BJ (cell line): ENCODE measurements around the gene CUL9. TPM values are rescaled to one million over a fixed set of nuclear protein-coding genes. Genes with fewer than 3 reads are reported as not detected.

ENCODE experiments used
- CTCF ChIA-PET: fragments of 350-600 bp; formaldehyde crosslinking; extraction: SDS; loops from one replicate; lab custom pipeline; 2021; ENCODE audit warnings: antibody characterized with exemption, inconsistent platforms; lab: Yijun Ruan, JAX
- POLR2A ChIA-PET: fragments of 300-600 bp; sonication (Branson Sonifier 250); formaldehyde crosslinking; extraction: SDS; loops from one replicate; lab custom pipeline; 2021; ENCODE audit warnings: antibody characterized with exemption; lab: Charles Lee
- DNase-seq: peaks from one replicate; pipeline ENCODE4 v3.0.0-alpha.2; 2011; ENCODE audit warnings: low read depth
- H3K27me3 ChIP-seq: 2 replicates; pipeline ENCODE4 v1.6.0; 2011; ENCODE audit warnings: low read length; ENCODE audit not compliant: control insufficient read depth, insufficient read depth
- H3K36me3 ChIP-seq: 2 replicates; pipeline ENCODE4 v1.5.1; 2011; ENCODE audit warnings: low read length; ENCODE audit not compliant: control insufficient read depth, insufficient read depth
- H3K4me3 ChIP-seq: 2 replicates; pipeline ENCODE4 v1.5.1; 2011; ENCODE audit warnings: low read depth, mild to moderate bottlenecking, control low read depth, low read length
- polyA plus RNA-seq: library from polyadenylated mRNA; depleted of rRNA; stranded (reverse); fragments of >200 nt; gene quantifications from 2 replicates; pipeline ENCODE4 v1.2.3, GENCODE V29; 2011
- TF ChIP-seq, protein P1 (sequence below): IDR thresholded peaks from 2 replicates; pipeline ENCODE4 v1.5.1; 2011; ENCODE audit warnings: low read depth, mild to moderate bottlenecking, control low read depth, inconsistent platforms, low read length, moderate library complexity; ENCODE audit not compliant: insufficient read depth

Gene CUL9
- polyA plus RNA-seq, 1 experiment = 12.4 TPM

DNA sequence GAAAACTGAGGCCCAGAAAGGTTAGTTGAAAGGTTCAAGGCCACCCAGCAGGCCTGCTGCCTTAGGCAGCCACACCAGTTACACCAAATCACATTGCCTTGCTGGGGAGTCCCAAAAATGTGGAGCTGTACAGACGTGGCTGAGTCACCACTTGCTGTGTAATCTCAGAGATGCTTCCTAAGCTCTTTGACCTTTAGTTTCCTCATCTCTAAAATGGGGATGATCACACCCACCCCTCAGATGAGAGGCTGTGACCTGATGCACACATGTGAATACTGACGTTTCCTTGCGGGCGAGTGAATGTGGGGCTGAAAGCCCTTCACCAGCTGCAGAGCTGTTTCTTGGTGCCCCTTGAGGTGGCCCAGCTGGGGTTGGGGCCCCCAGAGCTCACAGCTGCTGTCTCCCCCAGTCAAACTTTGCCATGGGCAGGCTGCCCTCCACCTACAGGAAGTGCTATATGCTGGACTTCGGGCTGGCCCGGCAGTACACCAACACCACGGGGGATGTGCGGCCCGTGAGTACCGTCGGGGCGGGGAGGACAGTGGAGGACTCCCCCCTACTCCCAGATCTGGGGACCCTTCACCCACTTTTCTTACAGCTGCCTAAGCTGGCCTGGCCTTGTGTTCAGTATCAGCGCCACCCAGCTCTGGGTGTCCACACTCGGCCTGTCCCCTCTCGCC is 72.3 kb downstream of the CUL9 start:
- TF ChIP-seq, protein P1, sequence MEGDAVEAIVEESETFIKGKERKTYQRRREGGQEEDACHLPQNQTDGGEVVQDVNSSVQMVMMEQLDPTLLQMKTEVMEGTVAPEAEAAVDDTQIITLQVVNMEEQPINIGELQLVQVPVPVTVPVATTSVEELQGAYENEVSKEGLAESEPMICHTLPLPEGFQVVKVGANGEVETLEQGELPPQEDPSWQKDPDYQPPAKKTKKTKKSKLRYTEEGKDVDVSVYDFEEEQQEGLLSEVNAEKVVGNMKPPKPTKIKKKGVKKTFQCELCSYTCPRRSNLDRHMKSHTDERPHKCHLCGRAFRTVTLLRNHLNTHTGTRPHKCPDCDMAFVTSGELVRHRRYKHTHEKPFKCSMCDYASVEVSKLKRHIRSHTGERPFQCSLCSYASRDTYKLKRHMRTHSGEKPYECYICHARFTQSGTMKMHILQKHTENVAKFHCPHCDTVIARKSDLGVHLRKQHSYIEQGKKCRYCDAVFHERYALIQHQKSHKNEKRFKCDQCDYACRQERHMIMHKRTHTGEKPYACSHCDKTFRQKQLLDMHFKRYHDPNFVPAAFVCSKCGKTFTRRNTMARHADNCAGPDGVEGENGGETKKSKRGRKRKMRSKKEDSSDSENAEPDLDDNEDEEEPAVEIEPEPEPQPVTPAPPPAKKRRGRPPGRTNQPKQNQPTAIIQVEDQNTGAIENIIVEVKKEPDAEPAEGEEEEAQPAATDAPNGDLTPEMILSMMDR = no peak
- Histone ChIP-seq H3K4me3 (no peak overlapping the region), H3K36me3 (no peaks in the 10 kb centered on the region), H3K27me3 (peaks cover 23% of the 10 kb centered on the region)
- no peak for DNase-seq
- POLR2A ChIA-PET = no interaction called here
- CTCF ChIA-PET = interaction anchor here (1.0 kb wide), 1 partner anchor 8 kb away, joined by 3 read pairs; no protein-coding TSS in a partner anchor

DNA sequence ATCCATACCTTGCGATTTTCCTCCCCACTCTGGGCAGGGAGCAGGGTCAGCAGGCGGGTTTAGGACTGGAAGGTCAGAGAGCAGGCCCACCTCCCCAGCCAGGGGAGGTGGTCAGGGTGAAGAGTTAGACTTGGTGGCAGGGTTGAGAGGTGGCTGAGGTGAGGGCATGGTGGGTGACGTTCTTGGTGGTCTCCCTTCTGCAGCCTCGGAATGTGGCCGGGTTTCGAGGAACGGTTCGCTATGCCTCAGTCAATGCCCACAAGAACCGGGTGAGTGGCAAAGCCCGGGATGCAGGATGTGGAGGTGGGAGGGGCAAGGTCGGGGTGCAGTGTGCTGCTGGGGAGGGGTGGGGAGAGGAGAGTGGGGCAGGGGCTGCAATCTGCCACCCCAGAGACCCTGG is 72.8 kb downstream of the CUL9 start:
- Histone ChIP-seq H3K4me3 (no peak overlapping the region), H3K27me3 (peaks cover 23% of the 10 kb centered on the region)

DNA sequence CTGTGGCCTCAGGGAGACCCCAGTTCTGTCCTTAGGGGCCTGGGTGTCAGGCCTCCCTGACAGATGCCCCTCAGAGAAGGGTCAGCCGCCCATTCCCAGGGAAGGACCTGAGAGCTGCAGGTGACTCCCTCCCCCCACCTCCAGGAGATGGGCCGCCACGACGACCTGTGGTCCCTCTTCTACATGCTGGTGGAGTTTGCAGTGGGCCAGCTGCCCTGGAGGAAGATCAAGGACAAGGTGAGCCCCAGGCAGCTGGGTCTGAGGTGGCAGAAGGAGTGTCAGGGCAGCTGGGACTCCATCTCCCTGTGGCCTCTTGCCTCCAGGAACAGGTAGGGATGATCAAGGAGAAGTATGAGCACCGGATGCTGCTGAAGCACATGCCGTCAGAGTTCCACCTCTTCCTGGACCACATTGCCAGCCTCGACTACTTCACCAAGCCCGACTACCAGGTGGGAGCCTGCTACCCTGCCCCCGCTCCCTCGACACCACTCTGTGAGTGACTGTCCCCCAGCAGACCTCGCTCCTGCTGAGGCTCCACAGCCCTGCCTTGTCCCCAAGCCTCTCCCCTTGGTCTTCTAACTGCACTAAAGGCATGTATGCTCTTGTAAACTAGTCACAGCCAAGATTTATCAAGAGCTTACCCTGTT is 73.5 kb downstream of the CUL9 start:
- TF ChIP-seq, protein P1 = no peak
- DNase-seq = no peak
- Histone ChIP-seq H3K27me3 (peaks cover 22% of the 10 kb centered on the region), H3K4me3 (no peak overlapping the region), H3K36me3 (no peaks in the 10 kb centered on the region)
- CTCF ChIA-PET = no interaction called here
- POLR2A ChIA-PET = no interaction called here

More for the DNA sequence above, 72.8 kb downstream of the CUL9 start:
- POLR2A ChIA-PET = no interaction called here
- H3K36me3 ChIP-seq = no peaks in the 10 kb centered on the region
- DNase-seq = no peak
- TF ChIP-seq, protein P1 = no peak
- CTCF ChIA-PET = interaction anchor here (1.0 kb wide), 1 partner anchor 8 kb away, joined by 3 read pairs; no protein-coding TSS in a partner anchor

DNA sequence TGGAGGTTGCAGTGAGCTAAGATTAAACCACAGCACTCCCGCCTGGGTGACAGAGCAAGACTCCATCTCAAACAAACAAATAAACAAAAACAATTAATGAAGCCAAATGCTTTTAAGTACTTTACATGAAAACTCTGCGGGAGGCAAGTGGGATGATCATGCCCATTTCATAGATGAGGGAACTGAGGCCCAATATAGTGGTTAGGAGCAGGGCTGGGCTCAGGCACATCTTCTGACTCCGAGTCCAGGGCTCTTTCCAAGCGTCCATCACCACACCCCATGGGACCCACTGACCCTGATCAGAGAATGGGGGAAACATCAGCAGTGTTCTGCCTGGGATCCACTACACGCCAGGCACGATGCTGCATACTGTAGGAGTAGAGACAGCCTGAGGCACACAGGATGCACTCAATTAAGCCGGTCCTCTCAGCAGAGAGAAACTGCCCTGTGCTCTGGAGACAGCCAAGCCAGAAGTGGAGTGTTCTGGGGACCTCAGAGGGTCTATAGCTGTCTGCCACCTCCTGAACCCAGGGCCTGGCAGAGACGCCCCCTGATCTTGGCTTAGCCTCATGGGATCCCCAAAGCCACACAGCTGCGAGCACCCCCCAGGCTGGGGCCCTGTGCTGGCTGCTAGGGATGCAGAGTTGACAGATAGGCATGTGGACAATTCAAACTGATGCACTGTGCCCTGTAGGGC is 74.8 kb downstream of the CUL9 start:
- Histone ChIP-seq H3K36me3 (no peaks in the 10 kb centered on the region), H3K27me3 (peaks cover 10% of the 10 kb centered on the region), H3K4me3 (no peak overlapping the region)
- TF ChIP-seq, protein P1 = no peak
- POLR2A ChIA-PET = no interaction called here
- no peak for DNase-seq
- CTCF ChIA-PET = interaction anchor here (0.9 kb wide), 1 partner anchor 180 kb away, joined by 3 read pairs; no protein-coding TSS in a partner anchor
